Left cardiac atrium (tissue), 4 donors: ENCODE results near the gene RREB1. TPM values are rescaled to one million over a fixed set of nuclear protein-coding genes. Genes with fewer than 3 reads are reported as not detected.

Experiments used
- ATAC-seq, 2 donors: fragments of 200-7000 bp; cut with Tn5 transposase; one replicate each; pipeline ENCODE4 v1.9.1; 2020; ENCODE audit warnings: mild to moderate bottlenecking in 2 of 2, moderate library complexity in 2 of 2
- DNase-seq: peaks from one replicate; pipeline ENCODE4 v3.0.0-alpha.2; 2020
- intact Hi-C, 2 donors: fragments of 100-400 bp; cut with DNase I; formaldehyde crosslinking; loops; one replicate each; pipeline versions ENCODE4 v1.14.1 to v1.15.1; 2022 to 2023
- total RNA-seq, 2 donors: library from RNA; stranded (reverse); fragmentation: NEBNext Ultra II Directional; extraction: Animal tissue kit (Norgen Biotek cat#: 25700); gene quantifications; one replicate each; pipeline ENCODE4 v1.2.1, GENCODE V29; 2021
- donor health status: DM: no; HTN: yes; CAD: no.
- donor health status: DM: no; HTN: yes; CAD: no; lungs with severe emphysema.
- donor health status: DM: yes; HTN: yes; CAD: no.
- donor health status: Dilated cardiomyopathy.

The RREB1 gene
- total RNA-seq, 2 donors from 2014 or later: 34.2 to 37.6 TPM

- DNase-seq (no peak), ATAC-seq (no peak)
- intact Hi-C loops: loop anchor here (10.0 kb wide), 3 partner anchors 115 to 335 kb away; partner anchors contain the start of gene RREB1 (in 1 of the 2)
Observed at GRCh38 chr6:7229376-7230326, 121.9 kb downstream of the RREB1 start.

GRCh38 chr6:7230327-7230691 lies 122.5 kb downstream of the RREB1 start:
- ATAC-seq: no peak
- DNase-seq: no peak
- intact Hi-C loops: loop anchor here in 1 of 2 donors (10.0 kb wide), 1 partner anchor 116 kb away; no protein-coding TSS in a partner anchor

GRCh38 chr6:7230956-7231713 lies 123.4 kb downstream of the RREB1 start:
- DNase-seq (no peak), ATAC-seq (no peak)
- intact Hi-C loops: loop anchor here in 1 of 2 donors (10.0 kb wide), 1 partner anchor 116 kb away; no protein-coding TSS in a partner anchor

GRCh38 chr6:7232351-7232750 lies 124.6 kb downstream of the RREB1 start:
- no peak for DNase-seq
- intact Hi-C loops: loop anchor here in 1 of 2 donors (10.0 kb wide), 1 partner anchor 118 kb away; no protein-coding TSS in a partner anchor
- ATAC-seq: no peak

GRCh38 chr6:7234547-7234946 lies 126.8 kb downstream of the RREB1 start:
- DNase-seq: no peak
- ATAC-seq: no peak
- intact Hi-C loops: loop anchor here in 1 of 2 donors (10.0 kb wide), 1 partner anchor 120 kb away; no protein-coding TSS in a partner anchor

GRCh38 chr6:7235712-7236305 lies 128.0 kb downstream of the RREB1 start:
- ATAC-seq: peak; percentile 14 to 23
- no peak for DNase-seq
- intact Hi-C loops: loop anchor here in 1 of 2 donors (10.0 kb wide), 1 partner anchor 121 kb away; no protein-coding TSS in a partner anchor

- peak; percentile 19 to 60 for ATAC-seq
- intact Hi-C loops: loop anchor here in 1 of 2 donors (10.0 kb wide), 1 partner anchor 122 kb away; no protein-coding TSS in a partner anchor
- DNase-seq: no peak
Observed at GRCh38 chr6:7236306-7237209, 128.8 kb downstream of the RREB1 start.

GRCh38 chr6:7237653-7238188 lies 130.0 kb downstream of the RREB1 start:
- DNase-seq (no peak), ATAC-seq (no peak)
- intact Hi-C loops: loop anchor here in 1 of 2 donors (2.0 to 10.0 kb wide), 2 partner anchors 123 to 561 kb away; no protein-coding TSS in a partner anchor

GRCh38 chr6:7238526-7238899 lies 130.8 kb downstream of the RREB1 start:
- intact Hi-C loops: loop anchor here in 1 of 2 donors (2.0 to 10.0 kb wide), 2 partner anchors 124 to 562 kb away; no protein-coding TSS in a partner anchor
- no peak for DNase-seq
- ATAC-seq: no peak

- ATAC-seq: peak; percentile 70 to 83
Observed at GRCh38 chr6:7238900-7239589, 131.3 kb downstream of the RREB1 start.

GRCh38 chr6:7239590-7239948 lies 131.8 kb downstream of the RREB1 start:
- intact Hi-C loops: loop anchor here in 1 of 2 donors (2.0 to 10.0 kb wide), 2 partner anchors 125 to 563 kb away; no protein-coding TSS in a partner anchor
- DNase-seq (no peak), ATAC-seq (no peak)

More at GRCh38 chr6:7238900-7239589, 131.3 kb downstream of the RREB1 start:
- intact Hi-C loops: loop anchor here in 1 of 2 donors (2.0 to 10.0 kb wide), 2 partner anchors 124 to 562 kb away; no protein-coding TSS in a partner anchor
- peak; percentile 92 for DNase-seq

GRCh38 chr6:7240351-7240750 lies 132.6 kb downstream of the RREB1 start:
- DNase-seq (no peak), ATAC-seq (no peak)
- intact Hi-C loops: loop anchor here (5.0 to 10.0 kb wide), 2 partner anchors 513 to 526 kb away; no protein-coding TSS in a partner anchor

GRCh38 chr6:7241160-7241559 lies 133.4 kb downstream of the RREB1 start:
- DNase-seq: no peak
- no peak for ATAC-seq
- intact Hi-C loops: loop anchor here (5.0 to 10.0 kb wide), 2 partner anchors 514 to 526 kb away; no protein-coding TSS in a partner anchor

GRCh38 chr6:7241709-7242645 lies 134.2 kb downstream of the RREB1 start:
- intact Hi-C loops: loop anchor here (5.0 to 10.0 kb wide), 2 partner anchors 515 to 527 kb away; no protein-coding TSS in a partner anchor
- ATAC-seq: no peak
- DNase-seq: no peak

GRCh38 chr6:7242835-7243178 lies 135.0 kb downstream of the RREB1 start:
- ATAC-seq: no peak
- DNase-seq: no peak
- intact Hi-C loops: loop anchor here (5.0 to 10.0 kb wide), 2 partner anchors 516 to 528 kb away; no protein-coding TSS in a partner anchor
